Suprapubic skin (tissue), 4 donors: ENCODE data around the gene RYR3.

Experiments used
- POLR2A ChIP-seq, 2 donors: fragments of 450-650 bp; IDR thresholded peaks; one replicate each; pipeline ENCODE4 v1.6.1; 2017; ENCODE audit warnings: antibody characterized with exemption in 2 of 2, mild to moderate bottlenecking in 2 of 2, moderate library complexity in 2 of 2
- POLR2AphosphoS5 ChIP-seq, 3 donors: sonication (generic); formaldehyde crosslinking; IDR thresholded peaks; one replicate each; pipeline ENCODE4 v1.6.1; 2017; ENCODE audit warnings: antibody characterized with exemption in 3 of 3
- TF ChIP-seq, protein P1 (sequence below), 2 donors: fragments of 200-600 bp in 1 of 2; fragments of 450-650 bp in 1 of 2; sonication (generic) in 1 of 2; IDR thresholded peaks; one replicate each; pipeline ENCODE4 v1.5.1; 2016 to 2019; ENCODE audit warnings: antibody characterized with exemption in 2 of 2, mild to moderate bottlenecking in 1 of 2, moderate library complexity in 1 of 2

DNA sequence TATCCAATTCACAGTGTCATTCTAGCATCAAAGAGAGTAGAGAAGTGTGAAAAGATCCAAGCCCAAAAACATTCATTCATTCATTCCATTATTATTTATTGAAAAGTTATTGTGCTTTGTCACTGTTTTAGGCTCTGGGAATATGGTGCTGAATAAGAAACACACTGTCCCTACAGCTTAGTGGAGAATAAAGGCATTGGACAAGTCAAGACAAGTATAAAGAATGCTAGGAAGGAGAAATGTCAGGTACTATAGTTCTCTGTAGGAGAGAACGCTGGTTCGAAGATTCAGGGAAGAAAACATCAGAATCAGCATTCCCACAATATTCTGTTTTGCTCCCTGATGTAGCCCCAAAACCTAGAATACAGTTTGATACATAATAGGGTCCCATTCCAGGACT, 528.8 kb downstream of the RYR3 start:
- TF ChIP-seq POLR2AphosphoS5 (IDR thresholded peaks at IDR 0.05) (no peak), POLR2A (IDR thresholded peaks at IDR 0.05) (no peak)
- TF ChIP-seq, protein P1, sequence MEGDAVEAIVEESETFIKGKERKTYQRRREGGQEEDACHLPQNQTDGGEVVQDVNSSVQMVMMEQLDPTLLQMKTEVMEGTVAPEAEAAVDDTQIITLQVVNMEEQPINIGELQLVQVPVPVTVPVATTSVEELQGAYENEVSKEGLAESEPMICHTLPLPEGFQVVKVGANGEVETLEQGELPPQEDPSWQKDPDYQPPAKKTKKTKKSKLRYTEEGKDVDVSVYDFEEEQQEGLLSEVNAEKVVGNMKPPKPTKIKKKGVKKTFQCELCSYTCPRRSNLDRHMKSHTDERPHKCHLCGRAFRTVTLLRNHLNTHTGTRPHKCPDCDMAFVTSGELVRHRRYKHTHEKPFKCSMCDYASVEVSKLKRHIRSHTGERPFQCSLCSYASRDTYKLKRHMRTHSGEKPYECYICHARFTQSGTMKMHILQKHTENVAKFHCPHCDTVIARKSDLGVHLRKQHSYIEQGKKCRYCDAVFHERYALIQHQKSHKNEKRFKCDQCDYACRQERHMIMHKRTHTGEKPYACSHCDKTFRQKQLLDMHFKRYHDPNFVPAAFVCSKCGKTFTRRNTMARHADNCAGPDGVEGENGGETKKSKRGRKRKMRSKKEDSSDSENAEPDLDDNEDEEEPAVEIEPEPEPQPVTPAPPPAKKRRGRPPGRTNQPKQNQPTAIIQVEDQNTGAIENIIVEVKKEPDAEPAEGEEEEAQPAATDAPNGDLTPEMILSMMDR (IDR thresholded peaks at IDR 0.05), result no peak
